ENCODE results near the gene SELPLG.
"Not testable (repeated sequence)": the region's sequence is repeated elsewhere in the genome, so short reads cannot be mapped to it uniquely, and the experiment has no call there.

SELPLG gene

GRCh38 chr12:108594960-108595710 is 38.6 kb downstream of the SELPLG start:
- TF ChIP-seq CTCF (IDR thresholded peaks at IDR 0.05; ENCODE audit: borderline replicate concordance, insufficient read depth, low read depth, low read length) = no peak

GRCh38 chr12:108594323-108594903 is 39.3 kb downstream of the SELPLG start:
- no peak overlapping the region for H3K4me3 ChIP-seq (ENCODE audit: low read depth, low read length)
- no peak for TF ChIP-seq CTCF (IDR thresholded peaks at IDR 0.05; ENCODE audit: borderline replicate concordance, insufficient read depth, low read depth, low read length)

More at GRCh38 chr12:108594960-108595710, 38.6 kb downstream of the SELPLG start:
- H3K4me3 ChIP-seq (ENCODE audit: low read depth, low read length) = no peak overlapping the region

GRCh38 chr12:108592033-108592909 is 41.4 kb downstream of the SELPLG start:
- no peak for TF ChIP-seq CTCF (IDR thresholded peaks at IDR 0.05; ENCODE audit: borderline replicate concordance, insufficient read depth, low read depth, low read length)
- H3K4me3 ChIP-seq (ENCODE audit: low read depth, low read length) = no peak overlapping the region

- TF ChIP-seq CTCF (IDR thresholded peaks at IDR 0.05; ENCODE audit: borderline replicate concordance, insufficient read depth, low read depth, low read length) = no peak
- H3K4me3 ChIP-seq (ENCODE audit: low read depth, low read length) = no peak overlapping the region
Measured at GRCh38 chr12:108591267-108591980, 42.3 kb downstream of the SELPLG start.

GRCh38 chr12:108590463-108590862 is 43.2 kb downstream of the SELPLG start:
- not testable (repeated sequence) for H3K4me3 ChIP-seq (ENCODE audit: low read depth, low read length)

- TF ChIP-seq CTCF (IDR thresholded peaks at IDR 0.05; ENCODE audit: borderline replicate concordance, insufficient read depth, low read depth, low read length) = no peak
- H3K4me3 ChIP-seq (ENCODE audit: low read depth, low read length) = no peak overlapping the region
Measured at GRCh38 chr12:108589840-108590229, 43.9 kb downstream of the SELPLG start.

Data from GM12875 (cell line).